ENCODE measurements around the gene RGS14. TPM values are rescaled to one million over a fixed set of nuclear protein-coding genes. Genes with fewer than 3 reads are reported as not detected.

RGS14 gene
- total RNA-seq, 1 donor, result 46.0 TPM

Other genes with a start within 250 kb of the RGS14 start
- 32.9 TPM for gene NSD1, start 224.2 kb upstream of the RGS14 start, total RNA-seq
- gene RAB24, start 54.2 kb upstream of the RGS14 start, total RNA-seq, result 32.6 TPM
- 105 TPM for gene PRELID1, start 54.1 kb upstream of the RGS14 start, total RNA-seq
- gene MXD3, start 46.0 kb upstream of the RGS14 start, total RNA-seq, result 11.0 TPM
- 423 TPM for gene LMAN2, start 6.3 kb upstream of the RGS14 start, total RNA-seq
- under 0.01 TPM for gene SLC34A1, start 26.5 kb downstream of the RGS14 start, total RNA-seq
- not detected for gene PFN3, start 42.7 kb downstream of the RGS14 start, total RNA-seq
- 3.2 TPM for gene F12, start 51.6 kb downstream of the RGS14 start, total RNA-seq
- 98.0 TPM for gene GRK6, start 68.8 kb downstream of the RGS14 start, total RNA-seq
- 30.7 TPM for gene PRR7, start 88.9 kb downstream of the RGS14 start, total RNA-seq
- gene DBN1, start 115.7 kb downstream of the RGS14 start, total RNA-seq, result 28.5 TPM
- 21.3 TPM for gene PDLIM7, start 139.7 kb downstream of the RGS14 start, total RNA-seq
- gene DOK3, start 151.9 kb downstream of the RGS14 start, total RNA-seq, result 57.1 TPM
- 166 TPM for gene DDX41, start 159.0 kb downstream of the RGS14 start, total RNA-seq
- gene FAM193B, start 196.6 kb downstream of the RGS14 start, total RNA-seq, result 35.5 TPM
- gene TMED9, start 234.3 kb downstream of the RGS14 start, total RNA-seq, result 67.9 TPM
- gene B4GALT7, start 242.2 kb downstream of the RGS14 start, total RNA-seq, result 38.0 TPM

Data from hematopoietic multipotent progenitor cell (in vitro differentiated cells).